ENCODE results near the gene ABCA4. TPM values are rescaled to one million over a fixed set of nuclear protein-coding genes. Genes with fewer than 3 reads are reported as not detected.

The ABCA4 gene
- total and polyA plus RNA-seq, 4 experiments from 2014 or later, result not detected

- CTCF ChIA-PET (ENCODE audit: partially characterized antibody), result no interaction called here
- DNase-seq, result no peak
These were observed 5.0 kb downstream of the ABCA4 start for GRCh38 chr1:94115900-94116436.

GRCh38 chr1:94115254-94115899 lies 5.6 kb downstream of the ABCA4 start:
- Mint-ChIP-seq H3K36me3 (no peaks in the 10 kb centered on the region), H3K27me3 (peaks cover 4% of the 10 kb centered on the region in 2 donors), H3K9me3 (no peaks in the 10 kb centered on the region), H3K27ac (no peak overlapping the region), H3K4me1 (no peaks in the 10 kb centered on the region), H3K4me3 (no peak overlapping the region)
- H3K36me3 ChIP-seq (ENCODE audit: insufficient read depth, low read length), result no peaks in the 10 kb centered on the region
- H3K9me3 ChIP-seq (ENCODE audit: control insufficient read depth in 1 of 2, low read length in 2 of 2), result no peaks in the 10 kb centered on the region
- CTCF ChIA-PET (ENCODE audit: partially characterized antibody), result no interaction called here
- H3K4me1 ChIP-seq (ENCODE audit: insufficient read depth, low read length), result no peaks in the 10 kb centered on the region
- H3K4me3 ChIP-seq (ENCODE audit: low read length in 2 of 2), result no peak overlapping the region
- no peak for DNase-seq
- POLR2A ChIA-PET (ENCODE audit: partially characterized antibody), result no interaction called here
- no peaks in the 10 kb centered on the region for H3K27me3 ChIP-seq (ENCODE audit: insufficient read depth, low read length)
- intact Hi-C loops (cut with micrococcal nuclease), result no loop called here
- no peak overlapping the region for H3K27ac ChIP-seq (ENCODE audit: low read depth, low read length)

More at GRCh38 chr1:94115900-94116436, 5.0 kb downstream of the ABCA4 start:
- Histone ChIP-seq H3K27me3 (ENCODE audit: insufficient read depth, low read length) (no peaks in the 10 kb centered on the region), H3K4me3 (ENCODE audit: low read length in 2 of 2) (no peak overlapping the region), H3K9me3 (ENCODE audit: control insufficient read depth in 1 of 2, low read length in 2 of 2) (no peaks in the 10 kb centered on the region), H3K36me3 (ENCODE audit: insufficient read depth, low read length) (no peaks in the 10 kb centered on the region), H3K4me1 (ENCODE audit: insufficient read depth, low read length) (no peaks in the 10 kb centered on the region), H3K27ac (ENCODE audit: low read depth, low read length) (no peak overlapping the region)
- H3K27me3 Mint-ChIP-seq, result peaks cover 4% of the 10 kb centered on the region in 2 donors
- no peaks in the 10 kb centered on the region for H3K4me1 Mint-ChIP-seq
- H3K4me3 Mint-ChIP-seq, result no peak overlapping the region
- intact Hi-C loops (cut with micrococcal nuclease), result no loop called here
- H3K9me3 Mint-ChIP-seq, result no peaks in the 10 kb centered on the region
- no peaks in the 10 kb centered on the region for H3K36me3 Mint-ChIP-seq
- POLR2A ChIA-PET (ENCODE audit: partially characterized antibody), result no interaction called here
- H3K27ac Mint-ChIP-seq, result no peak overlapping the region

- H3K4me3 ChIP-seq (ENCODE audit: low read length in 2 of 2), result no peak overlapping the region
- no peaks in the 10 kb centered on the region for H3K9me3 Mint-ChIP-seq
- no peaks in the 10 kb centered on the region for H3K9me3 ChIP-seq (ENCODE audit: control insufficient read depth in 1 of 2, low read length in 2 of 2)
- H3K27me3 ChIP-seq (ENCODE audit: insufficient read depth, low read length), result no peaks in the 10 kb centered on the region
- no peak overlapping the region for H3K4me3 Mint-ChIP-seq
- ChIA-PET POLR2A (ENCODE audit: partially characterized antibody) (no interaction called here), CTCF (ENCODE audit: partially characterized antibody) (no interaction called here)
- no peak overlapping the region for H3K27ac ChIP-seq (ENCODE audit: low read depth, low read length)
- peaks cover 0 to 2% of the 10 kb centered on the region in 2 donors for H3K27me3 Mint-ChIP-seq
- H3K27ac Mint-ChIP-seq, result peak overlapping the region in 1 of 7 donors; percentile 19
- no peaks in the 10 kb centered on the region for H3K4me1 Mint-ChIP-seq
- H3K36me3 ChIP-seq (ENCODE audit: insufficient read depth, low read length), result no peaks in the 10 kb centered on the region
- no peaks in the 10 kb centered on the region for H3K36me3 Mint-ChIP-seq
- DNase-seq, result no peak
- intact Hi-C loops (cut with micrococcal nuclease), result no loop called here
- H3K4me1 ChIP-seq (ENCODE audit: insufficient read depth, low read length), result no peaks in the 10 kb centered on the region
These were observed 7.2 kb downstream of the ABCA4 start for GRCh38 chr1:94113589-94114226.

- no peaks in the 10 kb centered on the region for H3K9me3 ChIP-seq (ENCODE audit: control insufficient read depth in 1 of 2, low read length in 2 of 2)
- H3K27ac ChIP-seq (ENCODE audit: low read depth, low read length), result no peak overlapping the region
- Mint-ChIP-seq H3K4me3 (no peak overlapping the region), H3K36me3 (no peaks in the 10 kb centered on the region), H3K27ac (no peak overlapping the region), H3K9me3 (no peaks in the 10 kb centered on the region), H3K27me3 (peaks cover 10 to 12% of the 10 kb centered on the region in 2 donors), H3K4me1 (no peaks in the 10 kb centered on the region)
- no peaks in the 10 kb centered on the region for H3K36me3 ChIP-seq (ENCODE audit: insufficient read depth, low read length)
- ChIA-PET POLR2A (ENCODE audit: partially characterized antibody) (no interaction called here), CTCF (ENCODE audit: partially characterized antibody) (no interaction called here)
- intact Hi-C loops (cut with micrococcal nuclease), result no loop called here
- no peaks in the 10 kb centered on the region for H3K27me3 ChIP-seq (ENCODE audit: insufficient read depth, low read length)
- no peaks in the 10 kb centered on the region for H3K4me1 ChIP-seq (ENCODE audit: insufficient read depth, low read length)
- no peak for DNase-seq
- no peak overlapping the region for H3K4me3 ChIP-seq (ENCODE audit: low read length in 2 of 2)
These were observed 9.1 kb downstream of the ABCA4 start for GRCh38 chr1:94111879-94112278.

GRCh38 chr1:94110946-94111740 lies 9.8 kb downstream of the ABCA4 start:
- Mint-ChIP-seq H3K4me1 (no peaks in the 10 kb centered on the region), H3K4me3 (no peak overlapping the region), H3K27me3 (peaks cover 10 to 12% of the 10 kb centered on the region in 2 donors), H3K27ac (no peak overlapping the region), H3K9me3 (no peaks in the 10 kb centered on the region), H3K36me3 (no peaks in the 10 kb centered on the region)
- no peaks in the 10 kb centered on the region for H3K27me3 ChIP-seq (ENCODE audit: insufficient read depth, low read length)
- no peak overlapping the region for H3K4me3 ChIP-seq (ENCODE audit: low read length in 2 of 2)
- intact Hi-C loops (cut with micrococcal nuclease), result no loop called here
- ChIA-PET CTCF (ENCODE audit: partially characterized antibody) (no interaction called here), POLR2A (ENCODE audit: partially characterized antibody) (no interaction called here)
- DNase-seq, result no peak
- H3K36me3 ChIP-seq (ENCODE audit: insufficient read depth, low read length), result no peaks in the 10 kb centered on the region
- no peak overlapping the region for H3K27ac ChIP-seq (ENCODE audit: low read depth, low read length)
- H3K4me1 ChIP-seq (ENCODE audit: insufficient read depth, low read length), result no peaks in the 10 kb centered on the region
- H3K9me3 ChIP-seq (ENCODE audit: control insufficient read depth in 1 of 2, low read length in 2 of 2), result no peaks in the 10 kb centered on the region

- H3K9me3 Mint-ChIP-seq, result no peaks in the 10 kb centered on the region
- Histone ChIP-seq H3K27me3 (ENCODE audit: insufficient read depth, low read length) (no peaks in the 10 kb centered on the region), H3K36me3 (ENCODE audit: insufficient read depth, low read length) (no peaks in the 10 kb centered on the region), H3K27ac (ENCODE audit: low read depth, low read length) (no peak overlapping the region), H3K4me3 (ENCODE audit: low read length in 2 of 2) (no peak overlapping the region), H3K4me1 (ENCODE audit: insufficient read depth, low read length) (no peaks in the 10 kb centered on the region), H3K9me3 (ENCODE audit: control insufficient read depth in 1 of 2, low read length in 2 of 2) (no peaks in the 10 kb centered on the region)
- no peak overlapping the region for H3K27ac Mint-ChIP-seq
- intact Hi-C loops (cut with micrococcal nuclease), result no loop called here
- no peak for DNase-seq
- no peak overlapping the region for H3K4me3 Mint-ChIP-seq
- H3K27me3 Mint-ChIP-seq, result peaks cover 10 to 12% of the 10 kb centered on the region in 2 donors
- ChIA-PET CTCF (ENCODE audit: partially characterized antibody) (no interaction called here), POLR2A (ENCODE audit: partially characterized antibody) (no interaction called here)
- H3K36me3 Mint-ChIP-seq, result no peaks in the 10 kb centered on the region
- H3K4me1 Mint-ChIP-seq, result peaks cover 0 to under 1% (median 0%) of the 10 kb centered on the region in 4 donors
These were observed 10.8 kb downstream of the ABCA4 start for GRCh38 chr1:94110021-94110761.

GRCh38 chr1:94109478-94109877 lies 11.5 kb downstream of the ABCA4 start:
- H3K4me1 Mint-ChIP-seq, result peaks cover 0 to 2% (median under 1%) of the 10 kb centered on the region in 4 donors
- intact Hi-C loops (cut with micrococcal nuclease), result no loop called here
- no peak overlapping the region for H3K27ac ChIP-seq (ENCODE audit: low read depth, low read length)
- peaks cover 12 to 16% of the 10 kb centered on the region in 2 donors for H3K27me3 Mint-ChIP-seq
- DNase-seq, result no peak
- ChIA-PET POLR2A (ENCODE audit: partially characterized antibody) (no interaction called here), CTCF (ENCODE audit: partially characterized antibody) (no interaction called here)
- no peaks in the 10 kb centered on the region for H3K36me3 Mint-ChIP-seq
- no peaks in the 10 kb centered on the region for H3K9me3 Mint-ChIP-seq
- H3K27me3 ChIP-seq (ENCODE audit: insufficient read depth, low read length), result no peaks in the 10 kb centered on the region
- no peaks in the 10 kb centered on the region for H3K36me3 ChIP-seq (ENCODE audit: insufficient read depth, low read length)
- no peak overlapping the region for H3K4me3 ChIP-seq (ENCODE audit: low read length in 2 of 2)
- H3K4me1 ChIP-seq (ENCODE audit: insufficient read depth, low read length), result no peaks in the 10 kb centered on the region
- no peak overlapping the region for H3K4me3 Mint-ChIP-seq
- H3K9me3 ChIP-seq (ENCODE audit: control insufficient read depth in 1 of 2, low read length in 2 of 2), result no peaks in the 10 kb centered on the region
- H3K27ac Mint-ChIP-seq, result no peak overlapping the region
